Measurements from ENCODE around the gene AHRR.
"Not testable (repeated sequence)": the region's sequence is repeated elsewhere in the genome, so short reads cannot be mapped to it uniquely, and the experiment has no call there.

The AHRR gene

DNA sequence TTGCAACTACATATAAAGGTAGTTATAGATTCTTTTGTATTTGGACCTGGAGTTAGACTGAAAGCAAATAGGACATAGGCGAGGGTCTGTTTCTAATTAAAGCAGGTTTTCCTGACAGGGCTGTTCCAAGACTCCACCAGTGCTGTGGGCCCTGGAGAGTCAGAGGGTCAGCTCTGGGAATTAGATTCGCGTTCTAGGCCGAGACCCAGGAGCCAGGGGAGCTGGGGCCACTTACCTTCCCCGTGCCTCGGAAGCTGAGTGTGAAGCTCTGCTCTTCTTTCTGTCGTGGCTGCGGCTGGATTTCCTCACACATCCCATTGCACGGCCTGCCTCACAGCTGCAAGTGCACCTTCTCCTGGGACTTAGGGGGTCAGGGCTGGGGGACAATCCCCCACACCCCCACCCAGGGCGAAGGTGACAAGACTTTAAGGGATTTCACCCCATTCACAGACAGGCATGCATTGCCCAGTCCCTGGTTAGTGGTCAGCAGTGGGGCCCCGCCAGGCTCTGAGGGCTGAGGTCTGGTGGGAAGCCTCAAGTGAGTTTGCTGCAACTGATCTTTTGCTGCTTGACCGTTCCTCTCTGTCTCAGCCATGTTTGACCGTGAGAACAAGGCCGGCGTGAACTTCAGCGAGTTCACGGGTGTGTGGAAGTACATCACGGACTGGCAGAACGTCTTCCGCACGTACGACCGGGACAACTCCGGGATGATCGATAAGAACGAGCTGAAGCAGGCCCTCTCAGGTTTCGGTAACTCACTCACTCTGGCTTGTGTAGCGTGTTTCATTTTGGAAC, 15.3 kb upstream of the AHRR start:
- DNase-seq (ENCODE audit: low read depth) = no peak

GRCh38 chr5:307306-307705, 14.2 kb upstream of the AHRR start:
- DNase-seq (ENCODE audit: low read depth) = no peak

GRCh38 chr5:307794-308579, 13.5 kb upstream of the AHRR start:
- no peak for DNase-seq (ENCODE audit: low read depth)

GRCh38 chr5:308672-309271, 12.7 kb upstream of the AHRR start:
- DNase-seq (ENCODE audit: low read depth) = no peak

- not testable (repeated sequence) for DNase-seq (ENCODE audit: low read depth)
Measured at GRCh38 chr5:309831-310230, 11.7 kb upstream of the AHRR start.

GRCh38 chr5:310516-310915, 11.0 kb upstream of the AHRR start:
- DNase-seq (ENCODE audit: low read depth) = no peak

- no peak for DNase-seq (ENCODE audit: low read depth)
Measured at GRCh38 chr5:310941-311434, 10.5 kb upstream of the AHRR start.

GRCh38 chr5:311963-312362, 9.6 kb upstream of the AHRR start:
- no peak for DNase-seq (ENCODE audit: low read depth)

DNA sequence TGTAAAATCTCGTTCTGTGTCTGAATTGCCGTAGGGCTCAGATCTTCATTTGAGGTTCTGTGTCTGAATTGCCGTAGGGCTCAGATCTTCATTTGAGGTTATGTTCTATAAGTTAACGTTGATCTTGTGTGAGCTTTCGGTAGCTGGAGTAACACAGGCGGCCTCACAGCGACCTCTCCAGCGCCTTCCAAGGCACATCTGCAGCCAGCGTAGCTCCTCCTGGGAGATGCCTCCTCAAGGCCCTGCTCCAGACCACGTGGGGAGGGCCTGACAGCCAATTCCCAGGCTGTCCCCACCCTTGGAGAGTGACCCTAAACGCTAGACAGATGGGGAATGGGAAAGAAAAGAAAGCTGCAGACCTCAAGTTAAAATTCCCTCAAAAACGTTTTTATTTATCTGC, 8.7 kb upstream of the AHRR start:
- no peak for DNase-seq (ENCODE audit: low read depth)

- no peak for DNase-seq (ENCODE audit: low read depth)
Measured at GRCh38 chr5:313265-313664, 8.2 kb upstream of the AHRR start.

GRCh38 chr5:313806-314376, 7.6 kb upstream of the AHRR start:
- no peak for DNase-seq (ENCODE audit: low read depth)

DNA sequence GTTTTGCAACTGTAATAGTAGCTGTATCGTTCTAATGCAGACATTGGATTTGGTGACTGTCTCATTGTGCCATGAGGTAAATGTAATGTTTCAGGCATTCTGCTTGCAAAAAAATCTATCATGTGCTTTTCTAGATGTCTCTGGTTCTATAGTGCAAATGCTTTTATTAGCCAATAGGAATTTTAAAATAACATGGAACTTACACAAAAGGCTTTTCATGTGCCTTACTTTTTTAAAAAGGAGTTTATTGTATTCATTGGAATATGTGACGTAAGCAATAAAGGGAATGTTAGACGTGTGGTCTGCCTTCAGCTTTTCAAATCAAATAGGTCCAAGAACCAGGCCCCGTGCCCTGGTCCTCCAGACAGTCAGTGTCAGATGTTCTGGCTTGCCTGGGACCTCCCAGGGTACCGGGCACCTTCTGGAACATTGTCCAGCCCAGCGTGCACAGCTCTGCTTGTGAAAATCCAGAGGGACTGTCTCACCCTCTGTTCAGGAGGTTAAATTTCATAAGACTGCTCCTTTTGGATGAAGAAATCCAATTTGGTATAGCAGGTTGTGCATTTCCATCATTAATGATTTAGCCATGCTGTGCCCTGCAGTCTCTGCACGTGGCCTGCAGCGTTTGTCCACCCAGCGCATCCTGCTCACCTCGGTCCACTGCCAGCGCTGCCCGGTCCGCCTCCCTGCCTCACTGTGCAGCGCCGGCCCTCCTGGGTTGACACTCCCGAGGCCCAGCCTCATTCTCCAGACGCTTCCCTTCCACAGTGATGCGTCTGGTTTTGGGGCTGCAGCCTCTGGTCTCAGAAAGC, 6.6 kb upstream of the AHRR start:
- no peak for DNase-seq (ENCODE audit: low read depth)

- DNase-seq (ENCODE audit: low read depth) = no peak
Measured at GRCh38 chr5:315488-316209, 5.9 kb upstream of the AHRR start.

GRCh38 chr5:316210-317085, 5.1 kb upstream of the AHRR start:
- no peak for DNase-seq (ENCODE audit: low read depth)

DNA sequence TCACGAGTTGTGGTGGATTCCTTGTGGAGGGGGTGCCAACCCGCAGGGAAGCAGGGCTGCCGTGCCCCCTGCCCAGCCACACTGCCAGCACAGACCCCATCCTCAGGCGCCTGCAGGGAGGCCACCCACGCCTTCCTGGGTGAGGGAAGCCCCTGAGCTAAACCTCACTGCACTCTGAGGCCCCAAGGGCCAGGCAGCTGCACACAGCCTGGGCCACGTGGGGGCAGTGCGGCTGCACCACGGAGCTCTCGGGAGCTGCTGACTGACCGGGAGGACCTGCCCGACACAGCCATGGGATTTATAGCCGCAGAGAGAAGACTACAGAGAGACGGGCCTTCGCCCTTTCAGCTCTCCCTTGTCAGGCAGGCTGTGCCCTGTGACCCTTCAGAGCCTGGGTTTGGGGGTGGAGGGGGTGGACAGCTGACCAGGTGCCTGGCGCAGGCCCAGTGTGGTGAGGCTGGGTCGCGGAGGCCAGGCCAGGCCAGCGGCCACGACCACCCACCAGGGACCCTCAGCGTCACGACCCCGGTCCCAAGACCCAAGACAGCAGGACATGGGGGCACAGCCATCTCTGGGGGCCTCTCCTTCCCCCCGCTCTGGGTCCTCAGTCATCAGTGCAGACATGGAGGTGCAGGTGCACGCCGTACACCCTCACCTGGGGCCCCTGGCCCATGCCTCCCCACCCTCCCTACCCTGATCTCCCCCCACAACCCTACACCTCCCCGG, 4.3 kb upstream of the AHRR start:
- no peak for DNase-seq (ENCODE audit: low read depth)

DNA sequence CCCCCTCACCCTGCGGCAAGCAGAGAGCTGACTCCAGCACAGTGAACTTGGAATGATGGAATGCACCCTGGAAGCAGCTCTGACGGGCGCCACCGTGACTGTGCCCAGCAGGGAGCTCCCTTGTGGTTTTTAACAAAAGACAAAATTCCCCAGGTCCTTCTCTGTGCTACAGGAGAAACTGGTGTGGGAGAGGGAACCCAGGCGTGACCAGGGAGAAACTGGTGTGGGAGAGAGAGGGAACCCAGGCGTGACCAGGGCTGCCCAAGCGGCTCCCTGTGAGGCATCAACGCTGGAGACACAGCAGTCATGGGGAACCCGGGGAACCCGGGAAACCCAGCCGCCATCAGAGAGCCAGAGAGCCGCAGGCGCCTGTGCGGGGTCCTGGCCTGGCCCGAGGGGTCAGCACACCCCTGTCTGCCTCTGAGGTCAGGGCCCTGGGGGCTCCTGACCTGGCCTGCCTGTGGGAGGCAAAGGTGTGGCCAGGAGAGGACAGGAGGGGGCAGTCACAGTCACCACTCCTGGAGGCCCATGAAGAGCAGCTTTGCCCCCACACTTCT, 3.1 kb upstream of the AHRR start:
- DNase-seq (ENCODE audit: low read depth) = no peak

GRCh38 chr5:318931-319601, 2.4 kb upstream of the AHRR start:
- no peak for DNase-seq (ENCODE audit: low read depth)

GRCh38 chr5:320524-321229, 837 bp upstream of the AHRR start:
- no peak for DNase-seq (ENCODE audit: low read depth)
